Effector memory CD4-positive, alpha-beta T cell (primary cell): ENCODE results near the gene CLSTN3.
A peak's percentile ranks its signal among the peaks of the same experiment; 100 is the strongest.
"Not testable (repeated sequence)": the region's sequence is repeated elsewhere in the genome, so short reads cannot be mapped to it uniquely, and the experiment has no call there.

Experiments used
- DNase-seq, 3 donors: peaks; one replicate each; pipeline ENCODE4 v3.0.0-alpha.2; 2020
- H3K27ac ChIP-seq: 2 replicates; pipeline ENCODE4 v1.7.0; 2013; ENCODE audit warnings: mild to moderate bottlenecking, low read length, moderate library complexity; ENCODE audit not compliant: insufficient read depth, poor library complexity, severe bottlenecking
- H3K27me3 ChIP-seq: replicated peaks from 2 replicates; pipeline ENCODE4 v1.7.0; 2013; ENCODE audit warnings: mild to moderate bottlenecking, low read length; ENCODE audit not compliant: insufficient read depth, control insufficient read depth, poor library complexity, severe bottlenecking
- H3K36me3 ChIP-seq: 2 replicates; pipeline ENCODE4 v1.7.0; 2013; ENCODE audit warnings: mild to moderate bottlenecking, low read length, moderate library complexity; ENCODE audit not compliant: control insufficient read depth, insufficient read depth
- H3K4me1 ChIP-seq: 2 replicates; pipeline ENCODE4 v1.7.0; 2013; ENCODE audit warnings: low read length, mild to moderate bottlenecking; ENCODE audit not compliant: control insufficient read depth, insufficient read depth, poor library complexity, severe bottlenecking
- H3K4me3 ChIP-seq: 2 replicates; pipeline ENCODE4 v1.7.0; 2013; ENCODE audit warnings: low read length, low read depth, mild to moderate bottlenecking; ENCODE audit not compliant: insufficient read depth, poor library complexity, severe bottlenecking
- H3K9me3 ChIP-seq: 2 replicates; pipeline ENCODE4 v1.7.0; 2013; ENCODE audit warnings: mild to moderate bottlenecking, low read length, moderate library complexity; ENCODE audit not compliant: control insufficient read depth

The CLSTN3 gene

GRCh38 chr12:7180685-7181084 lies 50.5 kb downstream of the CLSTN3 start:
- Histone ChIP-seq H3K27me3 (no peaks in the 10 kb centered on the region), H3K36me3 (no peaks in the 10 kb centered on the region), H3K4me3 (no peak overlapping the region), H3K27ac (no peak overlapping the region), H3K9me3 (no peaks in the 10 kb centered on the region), H3K4me1 (no peaks in the 10 kb centered on the region)
- DNase-seq = no peak

- not testable (repeated sequence) for H3K27me3 ChIP-seq, H3K36me3 ChIP-seq, H3K27ac ChIP-seq, H3K4me3 ChIP-seq, H3K9me3 ChIP-seq, DNase-seq
- peaks cover 18% of the 10 kb centered on the region for H3K4me1 ChIP-seq
Measured at GRCh38 chr12:7186058-7186457, 55.9 kb downstream of the CLSTN3 start.

GRCh38 chr12:7188562-7189397 lies 58.6 kb downstream of the CLSTN3 start:
- no peaks in the 10 kb centered on the region for H3K27me3 ChIP-seq
- no peaks in the 10 kb centered on the region for H3K36me3 ChIP-seq
- H3K4me1 ChIP-seq = peaks cover 23% of the 10 kb centered on the region
- peak; percentile 39 to 46 (median 45) for DNase-seq
- H3K27ac ChIP-seq = peak overlapping the region; percentile 86
- H3K9me3 ChIP-seq = no peaks in the 10 kb centered on the region
- H3K4me3 ChIP-seq = peak overlapping the region; percentile 81

- Histone ChIP-seq H3K27ac (peak within 1 kb of the TSS; percentile 86), H3K4me3 (peak within 1 kb of the TSS; percentile 81), H3K9me3 (no peaks in the 10 kb centered on the region), H3K27me3 (no peaks in the 10 kb centered on the region), H3K4me1 (peaks cover 23% of the 10 kb centered on the region), H3K36me3 (no peaks in the 10 kb centered on the region)
- peak; percentile 69 to 77 (median 75) for DNase-seq
Measured at GRCh38 chr12:7189398-7190267, 59.5 kb downstream of the CLSTN3 start, which contains the start of gene PEX5. Gene PEX5, plus strand, starts transcription at chr12:7189686. Its CDS starts 692 bp downstream, at chr12:7190378.

GRCh38 chr12:7190268-7191055 lies 60.3 kb downstream of the CLSTN3 start:
- H3K4me1 ChIP-seq = peaks cover 23% of the 10 kb centered on the region
- no peaks in the 10 kb centered on the region for H3K36me3 ChIP-seq
- H3K27ac ChIP-seq = peak overlapping the region; percentile 86
- H3K27me3 ChIP-seq = no peaks in the 10 kb centered on the region
- DNase-seq = no peak
- H3K9me3 ChIP-seq = no peaks in the 10 kb centered on the region
- H3K4me3 ChIP-seq = peak overlapping the region; percentile 81

GRCh38 chr12:7193674-7194073 lies 63.5 kb downstream of the CLSTN3 start:
- no peak overlapping the region for H3K4me3 ChIP-seq
- H3K4me1 ChIP-seq = peaks cover 19% of the 10 kb centered on the region
- H3K27me3 ChIP-seq = no peaks in the 10 kb centered on the region
- peaks cover 5% of the 10 kb centered on the region for H3K36me3 ChIP-seq
- H3K27ac ChIP-seq = no peak overlapping the region
- DNase-seq = no peak
- H3K9me3 ChIP-seq = no peaks in the 10 kb centered on the region

- Histone ChIP-seq H3K4me3 (no peak overlapping the region), H3K27ac (no peak overlapping the region), H3K36me3 (peaks cover 16% of the 10 kb centered on the region), H3K27me3 (no peaks in the 10 kb centered on the region), H3K9me3 (no peaks in the 10 kb centered on the region), H3K4me1 (no peaks in the 10 kb centered on the region)
- DNase-seq = no peak
Measured at GRCh38 chr12:7197841-7198240, 67.7 kb downstream of the CLSTN3 start.

- H3K27ac ChIP-seq = no peak overlapping the region
- H3K36me3 ChIP-seq = peaks cover 27% of the 10 kb centered on the region
- no peak for DNase-seq
- no peak overlapping the region for H3K4me3 ChIP-seq
- no peaks in the 10 kb centered on the region for H3K9me3 ChIP-seq
- H3K27me3 ChIP-seq = no peaks in the 10 kb centered on the region
- H3K4me1 ChIP-seq = no peaks in the 10 kb centered on the region
Measured at GRCh38 chr12:7203109-7203508, 72.9 kb downstream of the CLSTN3 start.

- Histone ChIP-seq H3K27ac (no peak overlapping the region), H3K4me1 (no peaks in the 10 kb centered on the region), H3K27me3 (no peaks in the 10 kb centered on the region), H3K9me3 (no peaks in the 10 kb centered on the region), H3K4me3 (no peak overlapping the region), H3K36me3 (peaks cover 46% of the 10 kb centered on the region)
- no peak for DNase-seq
Measured at GRCh38 chr12:7205091-7205490, 74.9 kb downstream of the CLSTN3 start.
